ENCODE measurements around the gene EDC4. TPM values are rescaled to one million over a fixed set of nuclear protein-coding genes. Genes with fewer than 3 reads are reported as not detected.

Gene EDC4
- total RNA-seq, 4 donors from 2014 or later, result 38.6 to 86.5 (median 56.7) TPM

- 9 to 14% methylated on average over 20 to 23 of the region's 23 CpGs for WGBS, 2 donors
- TF ChIP-seq CTCF (IDR thresholded peaks at IDR 0.05) (no peak), POLR2A (IDR thresholded peaks at IDR 0.05) (no peak)
- DNase-seq (ENCODE audit: low spot score in 2 of 2), result no peak
- intact Hi-C loops (cut with DNase I; ENCODE audit: low total_unique reads), result no loop called here
- peak overlapping the region; percentile 93 for H3K4me3 ChIP-seq (ENCODE audit: low read depth, poor library complexity, severe bottlenecking)
Measured at GRCh38 chr16:67873435-67874370, 851 bp downstream of the EDC4 start.

- DNase-seq (ENCODE audit: low spot score in 2 of 2), result no peak
- TF ChIP-seq POLR2A (IDR thresholded peaks at IDR 0.05) (no peak), CTCF (IDR thresholded peaks at IDR 0.05) (no peak)
- 52 to 60% methylated on average over 3 of the region's 3 CpGs for WGBS, 2 donors
- intact Hi-C loops (cut with DNase I; ENCODE audit: low total_unique reads), result no loop called here
- H3K4me3 ChIP-seq (ENCODE audit: low read depth, poor library complexity, severe bottlenecking), result no peak overlapping the region
Measured at GRCh38 chr16:67874372-67874771, 1.5 kb downstream of the EDC4 start.

- TF ChIP-seq POLR2A (IDR thresholded peaks at IDR 0.05), result no peak
- TF ChIP-seq CTCF (IDR thresholded peaks at IDR 0.05), result no peak
Measured at GRCh38 chr16:67877064-67877463, 4.2 kb downstream of the EDC4 start.

GRCh38 chr16:67878232-67878631 is 5.4 kb downstream of the EDC4 start:
- H3K4me3 ChIP-seq (ENCODE audit: low read depth, poor library complexity, severe bottlenecking), result no peak overlapping the region
- no peak for DNase-seq (ENCODE audit: low spot score in 2 of 2)
- TF ChIP-seq POLR2A (IDR thresholded peaks at IDR 0.05), result no peak
- TF ChIP-seq CTCF (IDR thresholded peaks at IDR 0.05), result no peak
- 88% methylated on average over 6 of the region's 6 CpGs for WGBS, 2 donors
- intact Hi-C loops (cut with DNase I; ENCODE audit: low total_unique reads), result no loop called here

More at GRCh38 chr16:67877064-67877463, 4.2 kb downstream of the EDC4 start:
- 95% methylated on average over 10 to 11 of the region's 11 CpGs for WGBS, 2 donors
- no peak overlapping the region for H3K4me3 ChIP-seq (ENCODE audit: low read depth, poor library complexity, severe bottlenecking)
- intact Hi-C loops (cut with DNase I; ENCODE audit: low total_unique reads), result no loop called here
- no peak for DNase-seq (ENCODE audit: low spot score in 2 of 2)

- no peak for DNase-seq (ENCODE audit: low spot score in 2 of 2)
- no peak for TF ChIP-seq CTCF (IDR thresholded peaks at IDR 0.05)
- no peak for TF ChIP-seq POLR2A (IDR thresholded peaks at IDR 0.05)
- H3K4me3 ChIP-seq (ENCODE audit: low read depth, poor library complexity, severe bottlenecking), result no peak overlapping the region
- intact Hi-C loops (cut with DNase I; ENCODE audit: low total_unique reads), result no loop called here
- WGBS, 2 donors, result 94 to 99% methylated on average over 9 of the region's 9 CpGs
Measured at GRCh38 chr16:67878846-67879245, 6.0 kb downstream of the EDC4 start.
